Measurements from ENCODE around the gene TMEM63B.

- TF ChIP-seq CTCF (IDR thresholded peaks at IDR 0.05) (no peak), POLR2A (IDR thresholded peaks at IDR 0.05) (no peak)
These were observed 7.9 kb downstream of the TMEM63B start for GRCh38 chr6:44135173-44135758.

Measured in thyroid gland (tissue), 4 donors.